ENCODE results near the gene PSME2. TPM values are rescaled to one million over a fixed set of nuclear protein-coding genes. Genes with fewer than 3 reads are reported as not detected.
A peak's percentile ranks its signal among the peaks of the same experiment; 100 is the strongest.

The PSME2 gene, protein sequence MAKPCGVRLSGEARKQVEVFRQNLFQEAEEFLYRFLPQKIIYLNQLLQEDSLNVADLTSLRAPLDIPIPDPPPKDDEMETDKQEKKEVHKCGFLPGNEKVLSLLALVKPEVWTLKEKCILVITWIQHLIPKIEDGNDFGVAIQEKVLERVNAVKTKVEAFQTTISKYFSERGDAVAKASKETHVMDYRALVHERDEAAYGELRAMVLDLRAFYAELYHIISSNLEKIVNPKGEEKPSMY
- total RNA-seq, result 110 and 115 TPM in 2 replicates

DNA sequence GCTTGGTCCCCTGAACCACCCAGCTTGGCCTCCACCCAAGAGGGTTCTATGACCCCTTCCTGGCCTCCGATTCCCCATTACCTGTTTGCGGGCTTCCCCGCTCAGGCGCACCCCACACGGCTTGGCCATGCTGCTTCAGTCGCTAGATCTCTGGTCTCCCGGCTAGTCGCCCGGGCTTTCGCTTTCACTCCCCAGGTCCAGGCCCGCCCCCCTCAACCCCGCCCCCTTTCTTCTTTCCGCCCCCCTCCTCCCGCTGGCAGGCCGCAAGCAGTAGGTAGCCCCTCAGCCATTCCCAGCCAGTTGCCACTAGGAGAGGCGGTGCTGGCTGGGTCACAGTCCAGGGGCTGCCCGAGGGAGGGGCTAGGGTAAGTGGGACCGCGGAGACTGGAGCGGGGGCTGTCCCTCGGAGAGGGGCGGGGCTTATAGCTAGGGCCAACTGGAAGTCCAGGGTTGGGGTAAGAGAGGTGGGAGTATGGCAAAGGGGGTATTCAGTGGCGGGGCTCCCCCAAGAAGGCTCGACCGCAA, at the start of gene PSME2:
PSME2 (minus strand) TSS at position 158 of the 525 bp plus-strand sequence; CDS start at position 129, 29 bp downstream.
- Histone ChIP-seq H3K36me3 (ENCODE audit: control insufficient read depth, insufficient read depth, low read length) (peaks cover 7% of the 10 kb centered on the region), H3K27me3 (ENCODE audit: control insufficient read depth, insufficient read depth, low read length) (no peaks in the 10 kb centered on the region), H3K4me3 (ENCODE audit: low read depth, low read length) (peak within 1 kb of the TSS; percentile 89)
- TF ChIP-seq, protein P1, sequence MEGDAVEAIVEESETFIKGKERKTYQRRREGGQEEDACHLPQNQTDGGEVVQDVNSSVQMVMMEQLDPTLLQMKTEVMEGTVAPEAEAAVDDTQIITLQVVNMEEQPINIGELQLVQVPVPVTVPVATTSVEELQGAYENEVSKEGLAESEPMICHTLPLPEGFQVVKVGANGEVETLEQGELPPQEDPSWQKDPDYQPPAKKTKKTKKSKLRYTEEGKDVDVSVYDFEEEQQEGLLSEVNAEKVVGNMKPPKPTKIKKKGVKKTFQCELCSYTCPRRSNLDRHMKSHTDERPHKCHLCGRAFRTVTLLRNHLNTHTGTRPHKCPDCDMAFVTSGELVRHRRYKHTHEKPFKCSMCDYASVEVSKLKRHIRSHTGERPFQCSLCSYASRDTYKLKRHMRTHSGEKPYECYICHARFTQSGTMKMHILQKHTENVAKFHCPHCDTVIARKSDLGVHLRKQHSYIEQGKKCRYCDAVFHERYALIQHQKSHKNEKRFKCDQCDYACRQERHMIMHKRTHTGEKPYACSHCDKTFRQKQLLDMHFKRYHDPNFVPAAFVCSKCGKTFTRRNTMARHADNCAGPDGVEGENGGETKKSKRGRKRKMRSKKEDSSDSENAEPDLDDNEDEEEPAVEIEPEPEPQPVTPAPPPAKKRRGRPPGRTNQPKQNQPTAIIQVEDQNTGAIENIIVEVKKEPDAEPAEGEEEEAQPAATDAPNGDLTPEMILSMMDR (IDR thresholded peaks at IDR 0.05; ENCODE audit: insufficient read depth, low read length, poor library complexity, severe bottlenecking), result no peak
- peak; percentile 92 for DNase-seq (ENCODE audit: low read depth)

DNA sequence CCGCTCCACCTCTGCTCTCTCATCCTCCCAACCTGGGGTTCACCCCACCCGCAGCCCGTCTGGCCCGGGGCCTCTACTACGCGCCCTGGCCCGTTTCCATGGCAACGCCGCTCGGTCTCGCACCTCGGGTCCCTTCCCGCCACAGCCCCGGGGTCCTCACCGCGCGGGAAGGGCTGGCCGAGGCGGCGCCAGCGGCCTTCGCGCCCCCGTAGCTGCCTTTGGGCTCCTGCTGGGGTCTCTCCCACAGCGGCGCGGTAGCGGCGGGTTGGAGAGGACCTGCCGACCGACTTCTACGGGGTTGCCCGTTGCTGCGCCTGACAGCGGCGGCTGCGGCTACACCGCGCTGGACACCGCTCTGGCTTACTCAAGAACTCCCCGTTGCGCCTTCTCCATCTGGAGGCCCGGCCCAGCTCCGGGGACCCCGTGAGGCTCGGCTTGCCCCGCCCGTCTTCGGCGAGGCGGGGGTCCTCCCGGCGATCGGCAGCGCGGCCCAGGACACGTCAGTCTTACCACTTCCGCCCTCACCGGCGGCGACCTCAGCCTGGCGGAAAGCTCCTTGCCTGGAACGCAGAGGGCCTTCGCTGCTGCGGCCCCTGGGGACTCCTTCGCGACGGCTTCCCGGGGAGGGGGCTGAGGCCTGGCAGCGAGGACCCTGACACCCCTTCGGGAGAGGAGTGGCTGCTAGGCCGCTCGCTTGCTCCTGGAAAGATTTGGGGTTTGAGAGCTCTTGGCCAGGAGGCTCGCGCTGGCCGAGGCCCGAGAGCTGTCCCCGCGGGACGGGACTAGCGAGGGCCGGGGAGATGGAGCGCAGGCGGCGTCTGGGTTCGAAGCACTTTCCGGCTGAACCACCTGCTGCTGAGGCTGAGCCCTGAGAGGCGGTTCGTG, 49.0 kb upstream of the PSME2 start, which contains the start of gene TM9SF1:
TM9SF1 (minus strand) TSS at position 256 of the 885 bp plus-strand sequence. CDS start 422 bp downstream, outside the sequence.
- peak; percentile 48 for DNase-seq (ENCODE audit: low read depth)
- TF ChIP-seq, protein P1 (IDR thresholded peaks at IDR 0.05; ENCODE audit: insufficient read depth, low read length, poor library complexity, severe bottlenecking), result no peak
- H3K27me3 ChIP-seq (ENCODE audit: control insufficient read depth, insufficient read depth, low read length), result no peaks in the 10 kb centered on the region
- peaks cover 3% of the 10 kb centered on the region for H3K36me3 ChIP-seq (ENCODE audit: control insufficient read depth, insufficient read depth, low read length)
- peak within 1 kb of the TSS; percentile 92 for H3K4me3 ChIP-seq (ENCODE audit: low read depth, low read length)

DNA sequence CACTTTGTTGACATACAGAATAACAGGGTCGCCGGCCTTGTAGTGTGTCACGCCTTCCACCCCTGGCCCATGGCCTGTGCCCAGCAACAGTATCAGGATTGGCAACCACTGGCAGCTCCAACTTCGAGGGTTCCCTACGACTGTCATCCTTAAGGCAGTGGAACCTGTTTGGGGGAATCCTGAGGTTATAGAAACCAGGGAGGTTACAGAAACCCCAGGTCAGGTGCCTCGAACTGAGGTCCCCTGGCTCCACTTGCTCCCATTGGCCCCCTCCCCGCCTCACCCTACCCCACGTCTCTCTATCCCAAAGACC, 48.4 kb upstream of the PSME2 start:
- TF ChIP-seq, protein P1 (IDR thresholded peaks at IDR 0.05; ENCODE audit: insufficient read depth, low read length, poor library complexity, severe bottlenecking), result no peak
- DNase-seq (ENCODE audit: low read depth), result no peak
- Histone ChIP-seq H3K4me3 (ENCODE audit: low read depth, low read length) (peak overlapping the region; percentile 92), H3K27me3 (ENCODE audit: control insufficient read depth, insufficient read depth, low read length) (no peaks in the 10 kb centered on the region), H3K36me3 (ENCODE audit: control insufficient read depth, insufficient read depth, low read length) (peaks cover 3% of the 10 kb centered on the region)

DNA sequence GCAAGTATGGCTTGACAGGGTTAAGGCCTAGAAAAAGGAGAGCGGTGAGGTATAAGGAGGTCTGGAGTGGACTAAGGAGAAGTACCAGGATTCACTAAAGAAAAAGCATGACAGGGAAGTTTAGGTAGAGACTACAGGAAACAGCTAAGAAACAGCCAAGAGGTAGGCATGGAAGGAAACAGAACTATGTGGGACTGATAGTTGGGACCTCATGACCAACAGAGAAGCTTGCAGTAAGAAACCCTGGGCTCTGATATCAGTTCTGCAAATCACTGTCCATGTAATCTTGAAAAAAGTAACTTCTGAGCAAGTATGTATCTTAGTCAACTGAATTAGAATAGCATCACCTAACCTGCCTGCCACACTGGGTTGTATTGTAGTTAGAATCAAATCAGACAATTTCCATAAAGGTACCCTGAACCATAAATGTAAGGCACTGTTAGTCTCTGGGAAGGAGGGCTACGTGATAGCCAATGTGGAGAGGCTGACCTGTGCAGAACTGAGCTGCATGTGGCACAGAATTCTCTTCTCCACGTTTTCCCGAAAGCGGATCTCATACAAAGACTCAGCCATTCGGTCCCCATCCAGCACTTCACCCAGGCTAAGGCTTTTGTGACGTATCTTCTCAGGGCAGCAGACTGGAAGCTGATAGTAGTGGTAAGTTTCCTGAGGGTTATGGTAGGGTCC, 47.9 kb upstream of the PSME2 start:
- no peak for DNase-seq (ENCODE audit: low read depth)
- peaks cover 3% of the 10 kb centered on the region for H3K36me3 ChIP-seq (ENCODE audit: control insufficient read depth, insufficient read depth, low read length)
- H3K4me3 ChIP-seq (ENCODE audit: low read depth, low read length), result peak overlapping the region; percentile 92
- TF ChIP-seq, protein P1 (IDR thresholded peaks at IDR 0.05; ENCODE audit: insufficient read depth, low read length, poor library complexity, severe bottlenecking), result no peak
- no peaks in the 10 kb centered on the region for H3K27me3 ChIP-seq (ENCODE audit: control insufficient read depth, insufficient read depth, low read length)

DNA sequence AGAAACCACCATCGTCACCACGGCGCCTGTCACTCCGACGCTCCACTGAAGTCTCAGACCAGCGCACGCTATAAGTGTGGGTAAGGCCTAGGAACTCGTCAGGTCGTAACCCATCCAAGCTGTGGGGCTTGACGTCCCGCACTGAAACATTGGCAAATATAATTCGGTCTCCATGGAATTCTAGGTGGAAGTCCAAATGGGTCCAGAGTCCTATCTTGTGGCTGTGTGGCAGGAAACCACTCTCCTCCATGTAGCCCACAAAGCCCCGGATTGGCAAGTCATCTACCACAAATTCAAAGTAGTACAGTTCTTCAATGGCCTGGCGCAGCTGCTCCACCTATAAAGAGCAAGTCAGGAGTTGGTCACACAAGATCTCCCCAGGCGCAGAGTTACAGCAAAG, 46.5 kb upstream of the PSME2 start:
- no peaks in the 10 kb centered on the region for H3K27me3 ChIP-seq (ENCODE audit: control insufficient read depth, insufficient read depth, low read length)
- H3K4me3 ChIP-seq (ENCODE audit: low read depth, low read length), result no peak overlapping the region
- TF ChIP-seq, protein P1 (IDR thresholded peaks at IDR 0.05; ENCODE audit: insufficient read depth, low read length, poor library complexity, severe bottlenecking), result no peak
- peaks cover 3% of the 10 kb centered on the region for H3K36me3 ChIP-seq (ENCODE audit: control insufficient read depth, insufficient read depth, low read length)
- DNase-seq (ENCODE audit: low read depth), result no peak

All from kidney epithelial cell (primary cell).